ENCODE data around the gene FKBP6.

The FKBP6 gene

GRCh38 chr7:73364006-73364728, 36.2 kb downstream of the FKBP6 start:
- Histone ChIP-seq H3K9me2 (replicated peaks; ENCODE audit: insufficient read depth, low read length) (no peaks in the 10 kb centered on the region), H3K27me3 (ENCODE audit: low read length) (no peaks in the 10 kb centered on the region), H2AFZ (ENCODE audit: low read depth, low read length, severe bottlenecking) (no peak overlapping the region), H3K27ac (ENCODE audit: low read depth, low read length) (no peak overlapping the region), H3K79me2 (ENCODE audit: insufficient read depth, low read length) (no peaks in the 10 kb centered on the region), H3K4me3 (ENCODE audit: insufficient read depth, low read length, poor library complexity, severe bottlenecking) (no peak overlapping the region), H4K20me1 (ENCODE audit: low read depth, low read length) (no peaks in the 10 kb centered on the region), H3K9ac (ENCODE audit: low read length) (no peak overlapping the region), H3K4me2 (ENCODE audit: low read depth, low read length, poor library complexity, severe bottlenecking) (no peak overlapping the region), H3K9me3 (ENCODE audit: insufficient read depth, low read length) (no peaks in the 10 kb centered on the region), H3K36me3 (ENCODE audit: low read length) (no peaks in the 10 kb centered on the region), H3F3A (ENCODE audit: insufficient read depth) (no peaks in the 10 kb centered on the region)
- TF ChIP-seq EZH2phosphoT487 (conservative IDR thresholded peaks at IDR 0.05; ENCODE audit: low read length) (no peak), CTCF (IDR thresholded peaks at IDR 0.05; ENCODE audit: insufficient read depth, low read length, poor library complexity, severe bottlenecking) (no peak)

GRCh38 chr7:73366127-73366526, 38.2 kb downstream of the FKBP6 start:
- Histone ChIP-seq H3K27me3 (ENCODE audit: low read length) (no peaks in the 10 kb centered on the region), H3F3A (ENCODE audit: insufficient read depth) (no peaks in the 10 kb centered on the region), H3K79me2 (ENCODE audit: insufficient read depth, low read length) (no peaks in the 10 kb centered on the region), H4K20me1 (ENCODE audit: low read depth, low read length) (no peaks in the 10 kb centered on the region), H3K4me3 (ENCODE audit: insufficient read depth, low read length, poor library complexity, severe bottlenecking) (no peak overlapping the region), H2AFZ (ENCODE audit: low read depth, low read length, severe bottlenecking) (no peak overlapping the region), H3K9ac (ENCODE audit: low read length) (no peak overlapping the region), H3K27ac (ENCODE audit: low read depth, low read length) (no peak overlapping the region), H3K36me3 (ENCODE audit: low read length) (no peaks in the 10 kb centered on the region), H3K9me2 (replicated peaks; ENCODE audit: insufficient read depth, low read length) (no peaks in the 10 kb centered on the region), H3K9me3 (ENCODE audit: insufficient read depth, low read length) (no peaks in the 10 kb centered on the region), H3K4me2 (ENCODE audit: low read depth, low read length, poor library complexity, severe bottlenecking) (no peak overlapping the region)
- no peak for TF ChIP-seq EZH2phosphoT487 (conservative IDR thresholded peaks at IDR 0.05; ENCODE audit: low read length)
- TF ChIP-seq CTCF (IDR thresholded peaks at IDR 0.05; ENCODE audit: insufficient read depth, low read length, poor library complexity, severe bottlenecking) = no peak

- Histone ChIP-seq H3K4me2 (ENCODE audit: low read depth, low read length, poor library complexity, severe bottlenecking) (no peak overlapping the region), H3K79me2 (ENCODE audit: insufficient read depth, low read length) (no peaks in the 10 kb centered on the region), H4K20me1 (ENCODE audit: low read depth, low read length) (no peaks in the 10 kb centered on the region), H3K27ac (ENCODE audit: low read depth, low read length) (no peak overlapping the region), H3K9me2 (replicated peaks; ENCODE audit: insufficient read depth, low read length) (no peaks in the 10 kb centered on the region), H3K9me3 (ENCODE audit: insufficient read depth, low read length) (no peaks in the 10 kb centered on the region), H2AFZ (ENCODE audit: low read depth, low read length, severe bottlenecking) (no peak overlapping the region), H3K9ac (ENCODE audit: low read length) (no peak overlapping the region), H3F3A (ENCODE audit: insufficient read depth) (no peaks in the 10 kb centered on the region), H3K27me3 (ENCODE audit: low read length) (no peaks in the 10 kb centered on the region), H3K36me3 (ENCODE audit: low read length) (no peaks in the 10 kb centered on the region), H3K4me3 (ENCODE audit: insufficient read depth, low read length, poor library complexity, severe bottlenecking) (no peak overlapping the region)
- TF ChIP-seq CTCF (IDR thresholded peaks at IDR 0.05; ENCODE audit: insufficient read depth, low read length, poor library complexity, severe bottlenecking) (no peak), EZH2phosphoT487 (conservative IDR thresholded peaks at IDR 0.05; ENCODE audit: low read length) (no peak)
Measured at GRCh38 chr7:73366990-73367389, 39.0 kb downstream of the FKBP6 start.

All from SU-DHL-6 (cell line).